RPMI8226 (cell line): Measurements from ENCODE around the gene EYA4.
A peak's percentile ranks its signal among the peaks of the same experiment; 100 is the strongest.

Source experiments
- DNase-seq: peaks from one replicate; pipeline ENCODE4 v3.0.0-alpha.2; 2015

The EYA4 gene

DNA sequence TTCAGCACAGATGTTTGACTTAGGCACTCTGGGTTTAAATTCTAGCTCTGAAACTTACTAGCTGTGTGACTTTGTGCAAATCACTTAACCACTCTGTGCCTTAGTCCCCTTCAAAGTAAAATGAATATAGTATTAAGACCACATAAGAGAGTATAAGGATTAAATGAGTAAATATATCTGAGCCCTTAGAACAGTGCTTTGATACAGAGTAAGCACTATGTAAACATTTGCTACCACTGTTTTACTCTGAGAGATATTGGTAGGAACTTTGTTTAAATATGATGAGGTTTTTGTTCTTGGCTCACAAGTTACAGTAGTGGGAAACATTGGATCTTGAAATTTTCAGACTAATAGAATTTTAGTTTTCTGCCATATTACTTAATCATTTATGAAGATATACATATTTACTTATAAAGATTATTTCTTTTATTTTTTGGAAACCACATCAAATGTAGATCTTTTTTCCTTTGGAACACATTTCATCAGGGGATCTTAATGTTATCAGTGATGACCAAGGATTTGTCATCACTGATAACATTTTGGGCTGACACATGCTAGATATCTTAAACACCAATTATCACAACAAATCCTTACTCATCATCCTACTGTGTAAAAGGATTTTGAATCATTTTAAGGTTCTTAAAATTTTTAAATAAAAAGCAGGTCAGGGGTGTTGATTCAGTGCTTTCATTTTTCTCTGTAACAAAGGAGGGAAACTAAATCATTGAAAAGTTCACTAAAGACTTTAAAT lies 226.2 kb downstream of the EYA4 start:
- no peak for DNase-seq

DNA sequence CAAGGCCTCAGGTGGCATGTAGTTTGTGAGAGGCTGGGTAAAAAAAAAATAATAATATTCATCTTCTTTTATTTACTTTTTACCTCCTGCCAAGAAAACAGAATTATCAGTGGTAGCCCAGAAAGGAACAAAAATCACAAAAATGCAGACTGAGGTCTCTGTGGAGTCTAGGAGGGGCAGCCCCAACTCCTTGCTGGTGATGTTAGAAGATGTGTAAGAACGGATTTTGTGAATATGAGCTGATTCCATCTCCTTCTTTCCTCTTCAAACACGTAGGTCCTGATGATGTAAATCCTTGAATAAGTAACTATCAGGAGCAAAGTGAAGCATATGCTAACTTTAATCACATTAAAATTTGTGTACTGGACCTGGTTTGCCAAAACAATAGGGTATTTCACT lies 226.8 kb downstream of the EYA4 start:
- DNase-seq, result no peak

DNA sequence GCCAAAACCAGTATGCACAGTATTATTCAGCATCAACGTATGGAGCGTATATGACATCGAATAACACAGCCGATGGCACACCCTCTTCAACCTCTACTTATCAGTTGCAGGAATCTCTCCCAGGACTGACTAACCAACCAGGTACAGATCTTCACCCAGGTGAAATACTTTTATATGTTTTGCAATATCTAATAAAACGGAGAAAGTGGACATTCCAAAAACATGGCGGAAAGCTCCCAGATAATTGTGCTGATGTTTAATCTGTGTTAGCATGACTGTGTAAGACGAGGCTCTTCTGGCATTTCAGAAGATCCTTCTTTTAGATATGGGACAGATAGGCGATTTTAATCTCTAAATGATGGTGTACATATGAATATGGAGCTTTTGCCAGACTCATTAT lies 227.4 kb downstream of the EYA4 start:
- no peak for DNase-seq

DNA sequence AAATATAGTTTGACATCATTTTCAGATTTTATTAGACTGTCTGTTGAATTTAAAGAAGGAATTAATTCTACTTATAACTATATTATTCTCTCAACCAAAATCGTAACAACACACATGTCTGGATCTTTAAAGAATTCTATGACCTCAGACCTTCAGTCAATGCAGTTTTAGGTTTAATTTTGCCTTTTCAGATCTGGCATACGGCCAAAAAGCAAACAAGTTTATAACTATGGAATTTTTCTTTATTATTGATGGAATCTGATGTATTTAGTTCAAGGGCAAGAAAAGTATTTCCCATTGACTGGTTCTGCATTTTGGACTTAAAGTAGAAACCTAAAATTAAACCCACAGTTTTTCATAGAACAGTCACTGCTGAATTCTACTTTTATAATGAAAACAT lies 233.4 kb downstream of the EYA4 start:
- DNase-seq, result no peak

DNA sequence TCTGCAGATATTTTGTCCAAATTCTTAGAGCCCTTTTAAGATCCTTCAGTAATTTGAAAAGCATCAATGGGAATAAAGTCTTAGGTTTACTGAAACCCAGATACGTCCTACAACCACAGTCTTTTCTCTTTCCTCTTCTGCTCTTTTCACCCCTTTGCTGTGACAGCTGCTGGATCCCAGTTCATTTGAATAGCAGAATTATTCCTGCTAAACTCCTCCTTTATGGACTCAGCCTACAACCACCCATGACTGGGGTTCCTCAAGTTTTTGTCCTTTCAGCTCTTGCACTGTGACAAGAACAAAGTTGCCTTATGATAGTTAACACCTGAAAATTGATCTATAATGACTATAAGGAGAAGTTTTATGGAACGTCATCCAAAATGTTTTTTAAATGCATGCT lies 237.5 kb downstream of the EYA4 start:
- DNase-seq, result no peak

DNA sequence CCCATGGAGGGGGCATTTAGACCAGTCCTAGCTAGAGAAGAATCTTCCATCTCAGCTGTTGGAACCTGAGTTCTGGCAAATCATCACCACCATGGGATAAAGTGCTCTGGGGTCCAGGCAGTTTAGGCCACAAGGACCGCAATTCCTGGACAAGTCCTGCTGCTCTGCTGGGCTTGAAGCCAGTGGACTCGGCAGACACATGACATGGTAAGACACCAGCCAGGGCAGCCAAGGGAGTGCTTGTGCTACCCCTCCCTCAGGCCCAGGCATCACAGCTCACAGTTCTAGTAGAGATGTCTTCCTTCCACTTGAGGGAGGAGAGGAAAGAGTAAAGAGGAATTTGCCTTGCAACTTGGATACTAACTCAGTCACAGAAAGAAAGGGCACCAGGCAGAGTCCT lies 246.0 kb downstream of the EYA4 start:
- no peak for DNase-seq

DNA sequence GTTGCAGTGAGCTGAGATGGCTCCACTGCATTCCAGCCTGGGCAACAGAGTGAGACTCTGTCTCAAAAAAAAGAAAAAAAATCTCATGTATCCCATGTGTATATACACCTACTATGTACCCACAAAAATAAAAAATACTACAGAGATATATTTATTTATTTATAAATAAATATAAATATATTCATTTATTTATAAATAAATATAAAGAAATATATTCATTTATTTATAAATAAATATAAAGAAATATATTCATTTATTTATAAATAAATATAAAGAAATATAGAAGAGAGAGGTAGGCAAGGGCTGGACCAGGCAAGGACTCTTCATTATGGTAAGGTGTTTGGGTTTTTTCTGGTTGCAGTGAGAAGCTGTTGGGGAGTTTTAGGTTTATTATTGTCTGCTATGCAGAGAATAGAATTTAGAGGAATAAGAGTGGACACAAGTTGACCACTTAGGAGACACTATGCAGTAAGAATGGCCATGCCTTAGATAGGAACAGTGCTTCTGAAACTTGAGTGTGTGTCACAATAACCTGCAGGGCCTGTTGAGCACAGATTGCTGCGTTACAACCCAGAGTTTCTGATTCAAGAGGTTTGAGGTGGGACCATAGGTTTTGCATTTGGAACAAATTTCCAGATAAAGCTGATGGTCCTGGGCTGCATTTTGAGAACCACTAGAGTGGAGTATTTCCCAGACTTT lies 254.2 kb downstream of the EYA4 start:
- DNase-seq, result no peak

DNA sequence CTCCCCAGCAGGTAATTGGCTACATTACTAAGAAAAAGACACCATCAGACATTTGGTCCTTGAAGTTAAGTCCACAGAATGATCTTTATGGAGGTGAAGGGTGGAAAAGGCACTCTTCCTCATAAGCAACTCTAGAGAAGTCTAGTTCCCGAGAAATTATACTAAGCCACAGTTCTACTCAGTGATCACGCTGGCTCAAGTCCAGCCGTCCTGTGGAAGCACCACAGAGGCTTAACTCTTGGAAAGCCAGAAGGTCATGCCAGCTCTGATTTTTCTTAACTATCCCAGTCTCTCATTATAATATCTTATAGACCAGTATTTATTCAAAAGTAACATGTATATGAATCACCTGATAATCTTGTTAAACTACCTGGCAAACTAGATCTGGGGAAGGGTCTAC lies 258.5 kb downstream of the EYA4 start:
- no peak for DNase-seq

DNA sequence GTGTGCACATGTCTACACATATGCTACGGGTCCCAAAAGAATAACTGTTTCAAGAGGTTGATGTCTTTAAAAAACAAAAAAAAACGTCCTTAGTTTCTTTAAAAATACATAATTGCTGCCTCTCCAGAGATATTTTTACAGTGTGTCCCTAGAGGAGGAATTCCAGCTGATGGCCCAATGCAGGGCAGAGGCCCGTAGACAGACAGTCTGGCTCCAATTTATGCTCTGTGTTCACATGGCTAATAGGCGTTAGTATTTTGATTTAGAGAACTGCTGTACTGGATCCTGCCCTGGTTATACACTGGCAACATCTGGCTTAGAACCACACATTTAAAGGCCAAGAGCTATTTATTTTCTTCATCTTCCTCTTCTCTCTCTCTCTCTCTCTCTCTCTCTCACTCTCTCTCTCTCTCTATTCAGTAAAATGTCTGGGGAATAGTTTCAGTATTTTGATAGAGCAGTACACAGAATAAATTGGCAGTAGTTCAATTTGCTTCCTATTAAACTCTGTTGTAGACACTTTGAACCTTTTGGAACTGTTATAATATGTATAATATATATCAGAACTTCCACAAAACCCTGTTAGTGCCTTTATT lies 260.6 kb downstream of the EYA4 start:
- DNase-seq, result no peak

DNA sequence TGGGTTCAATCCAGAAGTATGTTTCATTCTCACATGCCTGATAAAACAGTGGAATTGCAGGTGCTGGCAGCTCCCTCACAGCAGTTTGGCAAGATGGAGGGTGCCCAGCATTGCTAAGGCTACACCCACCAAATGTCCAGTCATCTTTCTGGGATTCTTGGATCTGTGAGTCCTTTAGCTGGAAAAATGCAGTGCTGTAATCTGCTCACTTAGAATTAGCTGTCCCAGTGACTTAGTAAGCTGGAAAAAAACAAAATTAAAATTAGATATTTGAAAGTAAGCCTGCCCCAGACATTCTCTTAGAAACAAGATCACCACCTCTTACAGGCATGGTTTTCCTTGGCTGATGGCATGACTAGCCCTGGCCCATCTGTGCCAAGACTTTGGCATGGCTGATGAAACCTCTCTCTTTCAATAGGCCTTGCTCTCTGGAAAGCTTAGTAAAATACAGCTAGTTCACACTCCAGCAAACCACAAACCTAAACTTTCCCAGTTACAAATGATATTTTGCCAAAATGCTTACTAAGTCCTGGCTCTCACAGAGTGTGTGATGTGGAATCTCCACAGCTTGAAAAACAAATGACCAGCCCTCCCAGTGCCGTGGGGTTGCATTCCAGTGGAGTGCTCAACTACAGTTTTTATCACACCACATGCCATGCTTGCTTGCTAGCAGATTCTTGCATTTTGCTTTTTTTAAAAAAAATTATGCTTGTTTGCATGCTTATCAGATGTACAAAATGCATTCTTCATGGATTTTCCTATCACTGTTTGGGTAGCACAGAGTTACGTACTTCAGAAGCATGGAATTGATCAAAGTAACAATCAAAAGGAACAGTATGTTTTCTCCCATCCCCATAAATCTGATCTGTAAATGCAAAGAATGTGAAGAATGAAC lies 261.5 kb downstream of the EYA4 start:
- no peak for DNase-seq

DNA sequence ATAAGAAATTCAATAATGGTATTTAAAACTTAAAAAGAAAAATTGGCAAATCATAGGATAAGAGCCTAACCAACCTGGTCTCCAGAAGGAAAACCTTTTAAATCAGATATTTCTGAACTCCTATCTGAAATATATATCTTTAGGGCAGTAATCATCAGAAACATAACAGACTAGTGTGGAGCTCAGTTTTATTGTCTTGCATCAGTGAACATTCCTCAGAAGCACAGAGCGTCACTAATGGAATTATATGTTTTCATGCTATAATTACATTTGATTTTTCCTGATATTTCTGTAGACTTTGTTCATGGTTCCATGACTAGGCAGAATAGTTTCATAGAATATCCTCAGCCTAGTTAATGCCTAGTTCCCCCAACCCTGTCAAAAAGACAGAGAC lies 262.2 kb downstream of the EYA4 start:
- DNase-seq, result no peak

DNA sequence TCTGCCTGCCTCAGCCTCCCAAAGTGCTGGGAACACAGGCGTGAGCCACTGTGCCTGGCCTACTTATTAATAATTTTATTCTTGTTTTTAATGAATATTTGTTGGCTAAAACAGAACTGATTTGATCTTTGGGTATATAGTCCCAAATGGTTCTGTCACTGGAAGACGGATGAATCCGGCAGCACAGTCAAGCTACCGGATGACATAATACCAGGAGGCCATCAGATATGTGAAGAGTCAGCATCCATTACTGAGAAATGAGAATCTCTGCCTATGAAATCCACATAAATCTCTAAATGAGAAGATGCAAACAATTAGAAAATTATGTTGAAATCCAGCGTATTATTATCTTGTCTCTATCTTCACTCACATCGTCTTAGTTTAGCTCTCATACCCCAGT lies 263.0 kb downstream of the EYA4 start:
- no peak for DNase-seq

DNA sequence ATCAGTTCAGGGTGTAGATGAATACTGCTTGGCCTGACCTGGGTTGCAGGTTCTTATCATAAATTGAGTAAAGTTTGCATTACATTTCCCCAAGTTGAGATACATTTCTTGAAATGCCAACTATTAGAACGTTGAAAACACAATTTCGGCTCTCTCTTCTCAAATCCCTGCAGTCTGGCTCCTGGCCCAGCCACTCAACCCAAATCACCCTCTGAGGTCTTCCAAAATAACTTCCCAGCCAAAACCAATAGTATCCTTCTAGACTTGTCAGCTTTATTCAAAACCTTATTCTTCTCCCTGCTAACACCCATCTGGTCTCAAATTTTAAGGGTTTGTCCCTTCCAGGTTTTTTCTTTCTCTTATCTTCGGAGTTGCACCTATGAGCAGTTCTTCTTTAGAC lies 263.6 kb downstream of the EYA4 start:
- no peak for DNase-seq

DNA sequence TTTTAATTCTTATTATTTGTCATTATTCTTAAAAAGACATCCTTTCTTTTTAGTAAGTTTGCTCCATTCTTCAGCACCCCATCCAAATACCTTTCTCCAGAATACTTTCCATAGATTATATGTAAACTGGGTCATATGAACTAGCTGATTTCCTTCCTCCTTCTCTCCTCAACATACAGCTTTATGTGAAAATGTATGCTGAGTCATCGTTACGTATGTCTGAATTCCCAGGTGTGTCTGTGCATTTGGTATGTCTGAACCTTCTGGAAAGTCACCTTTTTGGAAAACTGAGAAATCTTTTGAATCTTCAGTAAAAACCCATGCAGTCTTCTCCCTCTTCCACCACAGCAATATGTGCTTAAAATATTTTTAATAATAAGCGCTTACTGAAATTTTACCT lies 264.5 kb downstream of the EYA4 start:
- no peak for DNase-seq

DNA sequence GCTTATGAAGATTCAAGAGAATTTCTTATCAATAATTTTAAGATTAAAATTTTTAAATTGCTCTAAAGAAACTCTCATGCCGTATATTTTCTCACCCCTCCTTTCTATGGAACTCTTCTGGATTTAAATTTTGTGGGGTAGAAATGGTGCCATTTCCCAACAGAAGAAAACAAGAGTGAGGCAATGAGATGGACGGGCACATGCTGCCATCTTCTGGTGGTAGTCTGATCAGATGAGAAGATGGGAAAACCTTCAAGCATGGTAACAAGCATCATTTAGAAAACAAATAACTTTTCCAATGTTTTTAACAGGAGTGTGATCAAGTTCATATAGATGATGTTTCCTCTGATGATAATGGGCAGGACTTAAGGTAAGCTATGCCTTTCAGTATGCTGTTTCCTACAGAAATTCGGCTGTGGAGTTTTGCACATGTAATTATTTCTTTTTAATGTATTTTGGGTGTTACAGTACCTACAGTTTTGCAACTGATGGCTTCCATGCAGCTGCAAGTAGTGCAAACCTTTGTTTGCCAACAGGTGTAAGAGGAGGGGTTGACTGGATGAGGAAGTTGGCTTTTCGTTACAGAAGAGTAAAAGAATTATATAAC lies 271.4 kb downstream of the EYA4 start:
- peak; percentile 24 for DNase-seq

DNA sequence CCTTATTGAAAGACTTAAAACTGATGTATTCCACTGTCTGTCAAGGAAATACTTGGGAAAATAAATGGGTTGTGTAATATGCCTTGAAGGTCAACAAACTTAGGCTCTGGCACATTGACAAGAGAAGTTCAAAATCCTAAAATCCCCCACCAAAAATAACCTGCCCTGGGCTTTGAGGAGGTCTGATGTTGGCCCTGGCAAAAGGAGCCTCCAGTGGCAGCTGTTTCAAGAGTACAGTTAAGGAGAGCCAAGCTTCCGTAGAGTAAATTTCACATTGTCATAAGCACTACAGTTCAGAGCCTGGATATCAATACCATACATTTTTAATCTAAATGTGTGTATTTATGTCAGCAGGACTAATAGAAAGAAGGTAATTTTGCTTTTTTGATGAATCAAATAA lies 282.7 kb downstream of the EYA4 start:
- DNase-seq, result no peak

DNA sequence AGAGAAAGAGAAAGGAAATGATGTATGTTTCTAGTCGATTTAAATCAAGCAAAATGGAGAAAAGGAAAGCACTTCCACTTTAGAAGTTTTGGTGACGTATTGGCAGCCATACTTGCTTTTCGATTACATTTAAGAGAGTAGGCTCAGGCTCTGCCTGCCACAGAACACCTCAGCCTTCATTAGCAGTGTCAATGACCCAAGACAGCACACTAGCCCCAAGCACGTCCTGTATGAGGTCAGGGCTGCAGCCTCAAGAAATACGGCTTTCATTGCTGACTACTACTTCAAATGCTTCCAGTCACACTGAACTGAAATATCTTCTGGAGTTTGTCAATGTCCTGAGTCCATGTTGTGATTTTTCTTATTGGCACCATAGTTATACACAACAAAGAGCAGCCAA lies 285.3 kb downstream of the EYA4 start:
- DNase-seq, result no peak

DNA sequence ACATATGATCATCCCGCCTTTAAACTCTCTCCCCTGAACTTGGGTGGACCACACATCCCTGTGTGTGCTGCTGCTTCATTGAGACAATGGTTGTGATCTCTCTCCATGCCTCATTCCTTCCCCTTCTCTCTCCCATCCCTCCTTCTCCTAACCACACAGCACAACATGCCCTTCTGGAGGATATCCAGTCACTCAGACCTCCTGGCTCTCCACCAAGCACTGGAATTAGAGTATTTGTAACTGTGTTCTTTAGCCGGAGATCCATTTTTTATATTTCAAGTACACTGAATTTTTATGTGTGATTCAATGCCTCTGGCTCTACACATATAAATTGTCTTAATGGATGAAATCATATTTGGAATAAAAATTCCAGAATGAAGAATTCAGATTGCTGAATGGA lies 287.4 kb downstream of the EYA4 start:
- no peak for DNase-seq

DNA sequence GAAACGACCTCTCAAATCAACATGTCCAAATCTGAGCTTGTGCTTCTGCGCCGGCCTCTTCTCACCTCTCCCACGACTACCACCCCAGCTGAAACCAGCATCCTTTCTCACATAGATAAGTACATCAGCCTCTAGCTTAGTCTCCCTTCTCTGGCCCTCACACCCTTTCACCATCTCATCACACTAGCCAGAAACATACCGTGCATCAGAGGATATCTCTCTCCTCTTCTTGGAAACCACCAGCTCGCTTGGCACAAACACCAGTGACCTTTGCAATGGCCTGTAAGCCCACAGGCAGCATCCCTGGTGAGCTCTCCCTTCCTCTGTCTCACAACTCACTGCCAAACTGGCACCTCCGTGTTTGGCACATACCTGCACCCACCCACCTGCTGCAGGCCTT lies 291.8 kb downstream of the EYA4 start:
- DNase-seq, result no peak

DNA sequence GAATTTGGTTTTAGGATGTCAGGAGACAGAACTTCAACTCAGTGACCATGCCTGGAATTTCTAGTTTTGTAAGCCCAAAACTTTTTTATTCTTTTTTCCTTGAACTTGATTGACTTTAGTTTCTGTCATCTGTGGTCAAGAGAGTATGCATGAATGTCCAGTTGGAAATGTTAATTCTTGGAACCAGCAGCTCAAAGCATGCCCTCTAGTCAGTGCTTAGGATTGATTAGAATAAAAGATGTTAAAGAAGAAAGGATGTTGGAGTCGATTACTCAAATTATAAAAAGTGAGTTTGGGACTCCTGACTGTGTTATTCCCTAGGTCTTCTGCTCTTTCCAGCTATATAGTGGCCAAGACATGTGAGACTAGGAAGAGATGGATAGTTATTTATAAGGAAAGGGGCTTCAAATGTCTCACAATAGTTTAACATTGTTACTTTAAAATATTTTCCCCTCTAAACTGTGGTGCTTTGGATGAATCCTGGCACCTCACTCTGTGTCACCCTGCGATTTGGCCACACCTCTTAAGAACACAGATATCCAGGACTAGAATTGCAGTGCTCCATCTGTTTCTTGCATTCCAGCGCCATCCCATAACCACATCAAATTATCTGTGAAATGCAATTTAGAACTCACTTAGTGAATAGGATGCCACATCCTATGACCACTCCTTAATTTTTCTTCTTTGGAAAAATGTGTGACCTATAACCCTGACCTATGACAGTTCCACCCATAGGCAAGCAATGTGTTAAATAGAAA lies 298.5 kb downstream of the EYA4 start:
- DNase-seq, result no peak

DNA sequence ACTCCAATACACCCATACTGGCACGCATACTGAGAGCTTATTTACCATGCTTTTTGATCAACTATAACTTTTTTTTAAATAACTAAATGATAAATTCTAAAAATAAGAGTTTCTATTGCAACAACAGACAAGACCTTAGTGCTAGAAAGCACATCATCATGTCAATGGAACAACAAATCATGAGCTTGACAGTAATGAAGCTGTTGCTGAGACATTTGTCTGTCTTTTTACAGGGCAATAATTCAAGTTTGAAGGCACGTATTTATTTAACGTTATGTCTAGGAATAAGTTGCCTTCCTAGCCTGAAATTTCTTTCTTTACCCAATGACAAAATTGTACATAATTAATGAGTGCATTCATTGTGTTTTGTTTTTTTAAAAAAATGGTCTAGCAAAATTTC lies 299.2 kb downstream of the EYA4 start:
- DNase-seq, result no peak

DNA sequence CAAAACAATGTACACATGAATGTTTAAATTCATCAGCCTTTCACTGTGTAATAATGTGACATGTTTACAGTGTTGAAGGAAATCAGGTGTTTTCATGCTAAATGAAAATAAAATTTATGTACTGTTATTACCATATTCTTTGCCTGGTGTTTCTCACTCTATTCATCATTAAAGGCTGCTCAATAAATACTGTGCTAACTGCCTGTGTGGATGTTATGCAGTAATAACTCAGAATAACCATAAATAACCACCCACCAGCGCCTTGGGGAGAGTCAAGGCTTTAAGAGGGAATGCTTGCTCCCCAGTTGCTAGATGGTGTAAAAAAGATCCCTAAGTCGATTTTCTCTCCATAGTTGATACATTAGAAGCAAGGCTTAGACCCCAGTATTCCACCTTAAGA lies 299.9 kb downstream of the EYA4 start:
- DNase-seq, result no peak
